Mammary epithelial cell (primary cell): ENCODE measurements around the gene RPL10A.

Experiments
- CTCF ChIP-seq, 2 donors: IDR thresholded peaks in 1 of 2; conservative IDR thresholded peaks in 1 of 2; 2 replicates each; pipeline ENCODE4 v1.5.1; 2011 to 2012; ENCODE audit warnings: inconsistent platforms in 2 of 2, low read length in 2 of 2, mild to moderate bottlenecking in 2 of 2, control low read depth in 1 of 2, low read depth in 1 of 2; ENCODE audit not compliant: insufficient read depth in 1 of 2; ENCODE audit errors: extremely low read depth in 1 of 2
- EZH2 ChIP-seq: IDR thresholded peaks from 2 replicates; pipeline ENCODE4 v1.6.1; 2012; ENCODE audit warnings: low read length, inconsistent platforms, borderline replicate concordance

- no peak for TF ChIP-seq CTCF (conservative IDR thresholded peaks at IDR 0.05 in 1 of 2, IDR thresholded peaks at IDR 0.05 in 1 of 2; ENCODE audit: extremely low read depth in 1 of 2, insufficient read depth in 1 of 2, low read depth in 1 of 2, low read length in 2 of 2)
- TF ChIP-seq EZH2, result no peak
Measured at GRCh38 chr6:35445691-35446090, 22.5 kb upstream of the RPL10A start.
